ENCODE data around the gene NELL2. TPM values are rescaled to one million over a fixed set of nuclear protein-coding genes. Genes with fewer than 3 reads are reported as not detected.

The NELL2 gene
- total RNA-seq, 2 experiments from 2014 or later: 10.1 to 10.5 TPM

DNA sequence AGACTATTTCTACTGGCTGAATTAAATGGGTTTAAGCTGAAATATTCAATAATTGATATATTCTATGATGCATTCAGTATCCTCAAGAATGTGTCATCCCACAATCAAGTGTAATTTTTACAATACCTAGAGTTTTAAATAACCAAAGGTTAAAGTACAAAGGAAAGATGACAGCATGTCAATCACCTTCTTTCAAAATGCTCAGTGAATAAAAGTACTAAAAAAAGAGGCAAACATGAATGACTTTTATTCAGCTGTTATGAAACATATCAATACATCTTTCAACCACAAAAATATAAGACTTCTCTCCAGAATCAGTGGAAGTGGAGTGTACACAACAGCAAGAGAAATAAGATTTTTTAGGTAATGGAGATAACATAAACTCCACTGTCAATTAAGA, 72.0 kb downstream of the NELL2 start:
- no peak overlapping the region for H3K27ac Mint-ChIP-seq
- no peaks in the 10 kb centered on the region for H3K9me3 Mint-ChIP-seq
- H3K27me3 Mint-ChIP-seq: no peaks in the 10 kb centered on the region
- ChIA-PET CTCF (no interaction called here), POLR2A (no interaction called here)
- no peak overlapping the region for H3K4me3 Mint-ChIP-seq
- H3K36me3 Mint-ChIP-seq (ENCODE audit: low read depth): no peaks in the 10 kb centered on the region
- DNase-seq: no peak
- H3K4me1 Mint-ChIP-seq: no peaks in the 10 kb centered on the region

- H3K36me3 Mint-ChIP-seq (ENCODE audit: low read depth): no peaks in the 10 kb centered on the region
- no peaks in the 10 kb centered on the region for H3K27me3 Mint-ChIP-seq
- CTCF ChIA-PET: interaction anchor here (1.1 kb wide), 1 partner anchor 152 kb away, joined by 3 read pairs; no protein-coding TSS in a partner anchor
- POLR2A ChIA-PET: no interaction called here
- no peaks in the 10 kb centered on the region for H3K4me1 Mint-ChIP-seq
- no peak overlapping the region for H3K4me3 Mint-ChIP-seq
- no peak for DNase-seq
- H3K9me3 Mint-ChIP-seq: no peaks in the 10 kb centered on the region
- no peak overlapping the region for H3K27ac Mint-ChIP-seq
Measured at GRCh38 chr12:44795970-44796369, 80.1 kb downstream of the NELL2 start.

DNA sequence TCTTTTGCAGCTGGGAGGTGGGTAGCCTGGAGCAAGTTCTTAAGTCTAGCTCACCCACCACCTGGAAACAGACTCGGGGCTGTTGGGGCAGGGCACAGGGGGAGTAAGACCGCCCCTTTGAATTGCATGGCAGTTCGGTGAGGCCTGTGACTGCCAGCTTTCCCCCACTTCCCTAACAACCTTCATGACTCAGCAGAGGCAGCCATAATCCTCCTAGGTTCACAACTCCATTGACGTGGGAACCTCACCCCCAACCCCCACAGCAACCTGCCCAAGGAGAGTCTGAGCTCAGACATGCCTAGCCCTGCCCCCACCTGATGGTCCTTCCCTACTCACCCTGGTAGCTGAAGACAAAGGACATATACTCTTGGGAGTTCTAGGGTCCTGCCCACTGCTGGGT, 87.4 kb downstream of the NELL2 start:
- no peaks in the 10 kb centered on the region for H3K36me3 Mint-ChIP-seq (ENCODE audit: low read depth)
- no peak overlapping the region for H3K27ac Mint-ChIP-seq
- ChIA-PET POLR2A (no interaction called here), CTCF (interaction anchor here (1.6 kb wide), 1 partner anchor 13 kb away, joined by 4 read pairs; no protein-coding TSS in a partner anchor)
- H3K4me3 Mint-ChIP-seq: no peak overlapping the region
- peaks cover 5% of the 10 kb centered on the region for H3K9me3 Mint-ChIP-seq
- no peak for DNase-seq
- no peaks in the 10 kb centered on the region for H3K27me3 Mint-ChIP-seq
- no peaks in the 10 kb centered on the region for H3K4me1 Mint-ChIP-seq

GRCh38 chr12:44780221-44780790, 95.8 kb downstream of the NELL2 start:
- Mint-ChIP-seq H3K4me3 (no peak overlapping the region), H3K4me1 (no peaks in the 10 kb centered on the region), H3K27ac (no peak overlapping the region), H3K36me3 (ENCODE audit: low read depth) (no peaks in the 10 kb centered on the region), H3K27me3 (no peaks in the 10 kb centered on the region), H3K9me3 (peaks cover 3% of the 10 kb centered on the region)
- POLR2A ChIA-PET: no interaction called here
- CTCF ChIA-PET: interaction anchor here (0.6 kb wide), 1 partner anchor 1051 kb away, joined by 3 read pairs; no protein-coding TSS in a partner anchor
- DNase-seq: no peak

GRCh38 chr12:44779766-44780165, 96.3 kb downstream of the NELL2 start:
- peaks cover 3% of the 10 kb centered on the region for H3K9me3 Mint-ChIP-seq
- CTCF ChIA-PET: no interaction called here
- no peaks in the 10 kb centered on the region for H3K27me3 Mint-ChIP-seq
- no peaks in the 10 kb centered on the region for H3K4me1 Mint-ChIP-seq
- DNase-seq: no peak
- H3K27ac Mint-ChIP-seq: no peak overlapping the region
- H3K4me3 Mint-ChIP-seq: no peak overlapping the region
- POLR2A ChIA-PET: no interaction called here
- H3K36me3 Mint-ChIP-seq (ENCODE audit: low read depth): no peaks in the 10 kb centered on the region

- no peaks in the 10 kb centered on the region for H3K27me3 Mint-ChIP-seq
- CTCF ChIA-PET: no interaction called here
- POLR2A ChIA-PET: no interaction called here
- DNase-seq: no peak
- no peaks in the 10 kb centered on the region for H3K36me3 Mint-ChIP-seq (ENCODE audit: low read depth)
- H3K9me3 Mint-ChIP-seq: peaks cover 3% of the 10 kb centered on the region
- no peaks in the 10 kb centered on the region for H3K4me1 Mint-ChIP-seq
- H3K27ac Mint-ChIP-seq: no peak overlapping the region
- H3K4me3 Mint-ChIP-seq: no peak overlapping the region
Measured at GRCh38 chr12:44778863-44779262, 97.3 kb downstream of the NELL2 start.

GRCh38 chr12:44777044-44777443, 99.1 kb downstream of the NELL2 start:
- POLR2A ChIA-PET: no interaction called here

DNA sequence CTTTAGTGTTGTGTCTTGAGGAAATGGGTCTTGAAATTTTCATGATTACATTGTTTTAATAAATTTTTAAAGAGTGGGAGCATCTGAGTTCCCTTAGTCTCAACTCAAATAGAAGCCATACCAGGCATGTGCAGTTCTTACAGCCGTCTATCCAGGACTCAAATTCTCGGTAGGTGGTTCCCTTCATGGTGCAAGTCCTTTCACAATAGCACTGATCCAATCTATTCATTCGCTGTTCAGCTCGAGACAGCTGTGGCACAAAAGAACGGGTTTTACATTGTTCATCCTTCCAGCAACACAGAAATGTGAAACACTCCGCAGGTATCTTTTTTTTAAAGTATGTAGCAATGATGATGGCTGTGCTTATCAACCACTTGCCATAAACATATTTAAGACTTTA, 100.2 kb downstream of the NELL2 start:
- no peak for DNase-seq
- Mint-ChIP-seq H3K27ac (no peak overlapping the region), H3K4me1 (no peaks in the 10 kb centered on the region), H3K9me3 (no peaks in the 10 kb centered on the region), H3K4me3 (no peak overlapping the region), H3K36me3 (ENCODE audit: low read depth) (no peaks in the 10 kb centered on the region), H3K27me3 (no peaks in the 10 kb centered on the region)
- ChIA-PET CTCF (interaction anchor here (0.9 to 2.9 kb wide), 6 partner anchors 12 to 155 kb away, joined by 3 to 19 read pairs (median 6); no protein-coding TSS in a partner anchor), POLR2A (no interaction called here)

More at GRCh38 chr12:44777044-44777443, 99.1 kb downstream of the NELL2 start:
- no peak for DNase-seq
- Mint-ChIP-seq H3K4me3 (no peak overlapping the region), H3K4me1 (no peaks in the 10 kb centered on the region), H3K36me3 (ENCODE audit: low read depth) (no peaks in the 10 kb centered on the region), H3K27me3 (no peaks in the 10 kb centered on the region), H3K9me3 (peaks cover 3% of the 10 kb centered on the region), H3K27ac (no peak overlapping the region)
- CTCF ChIA-PET: interaction anchor here (1.8 to 2.0 kb wide), 2 partner anchors 11 to 154 kb away, joined by 4 to 6 read pairs; no protein-coding TSS in a partner anchor

GRCh38 chr12:44774815-44775411, 101.2 kb downstream of the NELL2 start:
- H3K27ac Mint-ChIP-seq: no peak overlapping the region
- CTCF ChIA-PET: interaction anchor here (0.7 to 2.9 kb wide), 11 partner anchors 11 to 156 kb away, joined by 3 to 19 read pairs (median 4); partner anchors contain the start of gene NELL2
- no peaks in the 10 kb centered on the region for H3K9me3 Mint-ChIP-seq
- no peaks in the 10 kb centered on the region for H3K27me3 Mint-ChIP-seq
- POLR2A ChIA-PET: no interaction called here
- no peak overlapping the region for H3K4me3 Mint-ChIP-seq
- no peaks in the 10 kb centered on the region for H3K36me3 Mint-ChIP-seq (ENCODE audit: low read depth)
- H3K4me1 Mint-ChIP-seq: no peaks in the 10 kb centered on the region
- DNase-seq: peak; percentile 56

GRCh38 chr12:44771485-44772021, 104.6 kb downstream of the NELL2 start:
- H3K36me3 Mint-ChIP-seq (ENCODE audit: low read depth): no peaks in the 10 kb centered on the region
- no peak overlapping the region for H3K27ac Mint-ChIP-seq
- no peak overlapping the region for H3K4me3 Mint-ChIP-seq
- CTCF ChIA-PET: interaction anchor here (0.8 kb wide), 1 partner anchor 9 kb away, joined by 4 read pairs; no protein-coding TSS in a partner anchor
- no peak for DNase-seq
- no peaks in the 10 kb centered on the region for H3K9me3 Mint-ChIP-seq
- H3K4me1 Mint-ChIP-seq: no peaks in the 10 kb centered on the region
- no peaks in the 10 kb centered on the region for H3K27me3 Mint-ChIP-seq
- POLR2A ChIA-PET: no interaction called here

DNA sequence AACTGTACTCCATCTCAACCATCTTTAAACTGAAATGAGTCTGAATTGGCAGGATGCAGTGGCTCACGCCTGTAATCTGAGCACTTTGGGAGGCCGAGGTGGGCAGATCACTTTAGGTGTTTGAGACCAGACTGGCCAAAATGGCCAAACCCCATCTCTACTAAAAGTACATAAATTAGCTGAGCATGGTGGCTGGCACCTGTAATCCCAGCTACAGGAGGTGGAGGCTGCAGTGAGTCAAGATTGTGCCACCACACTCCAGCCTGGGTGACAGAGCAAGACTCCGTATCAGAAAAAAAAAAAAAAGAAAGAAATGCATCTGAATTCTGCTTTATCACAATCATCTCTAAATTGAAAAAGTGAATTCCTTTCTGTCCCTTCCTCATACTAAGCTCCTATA, 110.3 kb downstream of the NELL2 start:
- no peak for DNase-seq
- ChIA-PET POLR2A (no interaction called here), CTCF (interaction anchor here (0.9 kb wide), 1 partner anchor 165 kb away, joined by 3 read pairs; no protein-coding TSS in a partner anchor)
- H3K36me3 Mint-ChIP-seq (ENCODE audit: low read depth): no peaks in the 10 kb centered on the region
- H3K27me3 Mint-ChIP-seq: no peaks in the 10 kb centered on the region
- no peak overlapping the region for H3K4me3 Mint-ChIP-seq
- H3K4me1 Mint-ChIP-seq: no peaks in the 10 kb centered on the region
- H3K9me3 Mint-ChIP-seq: no peaks in the 10 kb centered on the region
- H3K27ac Mint-ChIP-seq: no peak overlapping the region

DNA sequence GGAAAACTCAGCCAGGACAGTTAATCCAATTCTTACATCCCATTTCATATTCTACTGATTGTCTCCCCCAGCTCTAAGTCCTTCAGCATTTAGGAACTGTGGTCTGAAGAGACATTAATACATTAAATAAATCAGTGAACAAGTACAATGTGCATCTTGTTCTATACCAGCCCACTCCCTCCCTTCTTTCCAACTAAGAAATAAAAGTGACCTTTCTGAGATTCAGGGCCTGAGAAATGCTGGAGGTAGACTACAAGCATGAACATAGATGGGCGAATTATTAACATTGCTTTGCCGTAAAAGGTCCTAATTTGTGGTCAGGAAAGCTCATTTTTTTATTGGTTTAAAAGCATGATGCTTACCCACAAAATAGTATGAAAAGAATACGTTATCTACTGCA, 113.1 kb downstream of the NELL2 start:
- H3K4me3 Mint-ChIP-seq: no peak overlapping the region
- H3K27ac Mint-ChIP-seq: no peak overlapping the region
- no peaks in the 10 kb centered on the region for H3K4me1 Mint-ChIP-seq
- H3K9me3 Mint-ChIP-seq: no peaks in the 10 kb centered on the region
- DNase-seq: no peak
- ChIA-PET CTCF (interaction anchor here (0.8 kb wide), 1 partner anchor 9 kb away, joined by 4 read pairs; no protein-coding TSS in a partner anchor), POLR2A (no interaction called here)
- H3K27me3 Mint-ChIP-seq: no peaks in the 10 kb centered on the region
- no peaks in the 10 kb centered on the region for H3K36me3 Mint-ChIP-seq (ENCODE audit: low read depth)

GRCh38 chr12:44759289-44759688, 116.8 kb downstream of the NELL2 start:
- no peak overlapping the region for H3K4me3 Mint-ChIP-seq
- H3K27me3 Mint-ChIP-seq: no peaks in the 10 kb centered on the region
- H3K4me1 Mint-ChIP-seq: no peaks in the 10 kb centered on the region
- H3K27ac Mint-ChIP-seq: no peak overlapping the region
- no peak for DNase-seq
- ChIA-PET CTCF (no interaction called here), POLR2A (no interaction called here)
- no peaks in the 10 kb centered on the region for H3K36me3 Mint-ChIP-seq (ENCODE audit: low read depth)
- no peaks in the 10 kb centered on the region for H3K9me3 Mint-ChIP-seq

DNA sequence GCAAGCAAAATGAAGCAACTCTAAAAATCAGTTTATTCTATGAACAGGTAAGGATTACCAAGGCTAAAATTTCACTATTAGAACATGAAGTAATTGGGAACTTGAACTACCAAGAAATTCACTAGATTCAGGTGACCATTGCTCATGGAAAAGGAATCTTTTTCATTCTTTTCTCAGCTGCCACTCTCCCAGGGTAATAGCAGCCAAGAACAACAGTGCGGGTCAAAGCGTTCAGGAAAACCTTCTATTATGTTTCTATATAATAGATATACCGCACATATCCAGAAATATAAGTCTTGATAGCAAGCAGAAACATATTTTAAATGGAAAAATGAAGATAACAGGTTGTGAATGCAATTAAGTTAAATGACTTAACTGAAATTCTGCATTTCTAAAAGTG, 125.6 kb downstream of the NELL2 start:
- Mint-ChIP-seq H3K9me3 (peaks cover 2% of the 10 kb centered on the region), H3K27ac (no peak overlapping the region), H3K4me1 (no peaks in the 10 kb centered on the region), H3K27me3 (no peaks in the 10 kb centered on the region), H3K36me3 (ENCODE audit: low read depth) (no peaks in the 10 kb centered on the region), H3K4me3 (no peak overlapping the region)
- CTCF ChIA-PET: no interaction called here
- POLR2A ChIA-PET: no interaction called here
- no peak for DNase-seq
